HepG2 (cell line): ENCODE data around the gene CMPK2. TPM values are rescaled to one million over a fixed set of nuclear protein-coding genes. Genes with fewer than 3 reads are reported as not detected.

Source experiments
- ADNP ChIP-seq: sonication (generic); formaldehyde crosslinking; IDR thresholded peaks from 2 replicates; pipeline ENCODE4 v1.4.0; 2020; ENCODE audit warnings: missing genetic modification reagents
- EED ChIP-seq: sonication (generic); formaldehyde crosslinking; IDR thresholded peaks from 2 replicates; pipeline ENCODE4 v1.5.0; 2020; ENCODE audit warnings: mild to moderate bottlenecking, missing genetic modification reagents
- FOSL2 ChIP-seq: sonication (generic); formaldehyde crosslinking; IDR thresholded peaks from 2 replicates; pipeline ENCODE4 v1.4.0; 2020; ENCODE audit warnings: missing genetic modification reagents
- FOXA3 ChIP-seq: IDR thresholded peaks from 2 replicates; pipeline ENCODE4 v1.6.1; 2016; ENCODE audit warnings: missing genetic modification reagents, missing compliant biosample characterization
- FOXJ3 ChIP-seq: sonication (generic); formaldehyde crosslinking; IDR thresholded peaks from 2 replicates; pipeline ENCODE4 v1.4.0; 2020; ENCODE audit warnings: missing genetic modification reagents, mild to moderate bottlenecking, borderline replicate concordance
- GTF3A ChIP-seq: sonication (generic); formaldehyde crosslinking; conservative IDR thresholded peaks from 2 replicates; pipeline ENCODE4 v1.4.0; 2020; ENCODE audit warnings: mild to moderate bottlenecking, missing genetic modification reagents
- MEF2D ChIP-seq: sonication (generic); formaldehyde crosslinking; IDR thresholded peaks from 2 replicates; pipeline ENCODE4 v1.5.1; 2020; ENCODE audit warnings: mild to moderate bottlenecking, missing genetic modification reagents
- RARG ChIP-seq: sonication (generic); formaldehyde crosslinking; IDR thresholded peaks from 2 replicates; pipeline ENCODE4 v1.4.0; 2020; ENCODE audit warnings: low read depth, mild to moderate bottlenecking, missing genetic modification reagents
- RBM39 ChIP-seq: fragments of 200-400 bp; formaldehyde crosslinking; IDR thresholded peaks from one replicate; pipeline ENCODE4 v1.6.1; 2018; ENCODE audit warnings: antibody characterized with exemption, mild to moderate bottlenecking, low read depth, low read length; ENCODE audit not compliant: poor library complexity, severe bottlenecking
- SIX1 ChIP-seq: sonication (generic); formaldehyde crosslinking; IDR thresholded peaks from 2 replicates; pipeline ENCODE4 v1.4.0; 2020; ENCODE audit warnings: missing genetic modification reagents, borderline replicate concordance
- SPEN ChIP-seq: sonication (generic); formaldehyde crosslinking; IDR thresholded peaks from 2 replicates; pipeline ENCODE4 v1.5.1; 2020; ENCODE audit warnings: low read depth, mild to moderate bottlenecking, missing genetic modification reagents
- YEATS2 ChIP-seq: sonication (generic); formaldehyde crosslinking; IDR thresholded peaks from 2 replicates; pipeline ENCODE4 v1.4.0; 2020; ENCODE audit warnings: missing genetic modification reagents, borderline replicate concordance
- ZNF232 ChIP-seq: sonication (generic); formaldehyde crosslinking; IDR thresholded peaks from 2 replicates; pipeline ENCODE4 v1.4.0; 2020; ENCODE audit warnings: missing genetic modification reagents, borderline replicate concordance
- ZNF530 ChIP-seq: sonication (generic); formaldehyde crosslinking; IDR thresholded peaks from 2 replicates; pipeline ENCODE4 v1.5.0; 2020; ENCODE audit warnings: low read depth, mild to moderate bottlenecking, missing genetic modification reagents
- ZNF589 ChIP-seq: sonication (generic); formaldehyde crosslinking; conservative IDR thresholded peaks from 2 replicates; pipeline ENCODE4 v1.8.0; 2022; ENCODE audit warnings: mild to moderate bottlenecking, moderate library complexity, missing genetic modification reagents
- ZNF75D ChIP-seq: sonication (generic); formaldehyde crosslinking; IDR thresholded peaks from 2 replicates; pipeline ENCODE4 v1.8.1; 2023; ENCODE audit warnings: missing genetic modification reagents, mild to moderate bottlenecking, borderline replicate concordance
- polyA plus RNA-seq, 8 experiments: library from polyadenylated mRNA; depleted of rRNA in 3 of 8; stranded (reverse) in 7 of 8; unstranded in 1 of 8; fragments of >200 nt; fragmentation: Illumina TruSeq in 4 of 8; extraction: Trizol in 4 of 8; gene quantifications; 2 replicates each; pipeline versions ENCODE4 v1.2.1 to v1.2.3, GENCODE V29; 2011 to 2016; ENCODE audit warnings: low read depth in 4 of 8, missing spikeins in 1 of 8, mixed read lengths in 1 of 8; ENCODE audit not compliant: insufficient read depth in 1 of 8
- total RNA-seq, 5 experiments: library from RNA; depleted of rRNA; stranded (reverse); fragments of >200 nt; fragmentation: Illumina TruSeq; extraction: Trizol; gene quantifications; 2 replicates each; pipeline ENCODE4 v1.2.3, GENCODE V29; 2016; ENCODE audit warnings: low read depth in 1 of 5
- TF ChIP-seq, protein P1 (sequence below): sonication (generic); formaldehyde crosslinking; conservative IDR thresholded peaks from 2 replicates; pipeline ENCODE4 v1.8.0; 2022; ENCODE audit warnings: mild to moderate bottlenecking, moderate library complexity, missing genetic modification reagents
- TF ChIP-seq, protein P2 (sequence below): sonication (generic); formaldehyde crosslinking; IDR thresholded peaks from 2 replicates; pipeline ENCODE4 v1.5.0; 2020; ENCODE audit warnings: mild to moderate bottlenecking, missing genetic modification reagents
- TF ChIP-seq, protein P3 (sequence below): sonication (generic); formaldehyde crosslinking; IDR thresholded peaks from 2 replicates; pipeline ENCODE4 v1.8.0; 2022; ENCODE audit warnings: mild to moderate bottlenecking, missing genetic modification reagents, moderate library complexity
- TF ChIP-seq, protein P4 (sequence below): sonication (generic); formaldehyde crosslinking; IDR thresholded peaks from 2 replicates; pipeline ENCODE4 v1.4.0; 2020; ENCODE audit warnings: missing genetic modification reagents
- TF ChIP-seq, protein P5 (sequence below): sonication (generic); formaldehyde crosslinking; IDR thresholded peaks from 2 replicates; pipeline ENCODE4 v1.8.1; 2023; ENCODE audit warnings: mild to moderate bottlenecking, missing genetic modification reagents

Gene CMPK2
- total and polyA plus RNA-seq, 2 of the 13 experiments (the other 11 are each of a cell fraction or from before 2014, with no cell fraction given) = 0.04 to 1.0 TPM

DNA sequence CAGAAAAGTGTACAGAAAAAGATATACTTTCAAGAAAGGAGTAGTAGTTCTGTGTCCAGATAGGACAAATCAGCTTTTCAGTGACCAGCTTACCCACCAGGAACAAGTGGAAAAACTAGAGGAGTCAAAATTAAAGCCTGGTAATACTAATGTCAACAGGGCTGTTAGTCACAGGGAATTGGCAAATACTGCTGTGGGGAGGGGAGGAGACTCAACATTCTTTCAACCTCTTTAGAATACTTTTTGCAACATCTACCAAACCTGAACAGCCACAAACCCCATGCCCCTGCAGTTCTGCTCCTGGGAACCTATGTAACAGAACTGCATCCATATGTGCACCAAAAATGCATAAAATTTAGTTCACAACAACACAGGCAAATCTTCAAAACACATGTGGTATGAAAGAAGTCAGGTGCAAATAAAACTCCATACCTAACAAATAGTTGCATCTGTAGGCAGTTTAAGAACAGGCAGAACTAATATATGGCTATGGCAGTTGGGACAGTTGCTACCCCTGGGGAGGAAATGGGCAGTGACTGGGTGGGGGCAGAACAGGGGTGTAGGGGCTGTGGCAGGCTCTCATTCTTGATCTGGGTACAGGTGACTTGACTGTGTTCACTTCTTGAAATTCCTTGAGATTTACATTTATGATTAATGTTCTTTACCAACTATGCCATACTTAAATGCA lies 9.7 kb downstream of the CMPK2 start (continued):
- TF ChIP-seq, protein P1, sequence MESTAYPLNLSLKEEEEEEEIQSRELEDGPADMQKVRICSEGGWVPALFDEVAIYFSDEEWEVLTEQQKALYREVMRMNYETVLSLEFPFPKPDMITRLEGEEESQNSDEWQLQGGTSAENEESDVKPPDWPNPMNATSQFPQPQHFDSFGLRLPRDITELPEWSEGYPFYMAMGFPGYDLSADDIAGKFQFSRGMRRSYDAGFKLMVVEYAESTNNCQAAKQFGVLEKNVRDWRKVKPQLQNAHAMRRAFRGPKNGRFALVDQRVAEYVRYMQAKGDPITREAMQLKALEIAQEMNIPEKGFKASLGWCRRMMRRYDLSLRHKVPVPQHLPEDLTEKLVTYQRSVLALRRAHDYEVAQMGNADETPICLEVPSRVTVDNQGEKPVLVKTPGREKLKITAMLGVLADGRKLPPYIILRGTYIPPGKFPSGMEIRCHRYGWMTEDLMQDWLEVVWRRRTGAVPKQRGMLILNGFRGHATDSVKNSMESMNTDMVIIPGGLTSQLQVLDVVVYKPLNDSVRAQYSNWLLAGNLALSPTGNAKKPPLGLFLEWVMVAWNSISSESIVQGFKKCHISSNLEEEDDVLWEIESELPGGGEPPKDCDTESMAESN = no peak
- TF ChIP-seq, protein P2, sequence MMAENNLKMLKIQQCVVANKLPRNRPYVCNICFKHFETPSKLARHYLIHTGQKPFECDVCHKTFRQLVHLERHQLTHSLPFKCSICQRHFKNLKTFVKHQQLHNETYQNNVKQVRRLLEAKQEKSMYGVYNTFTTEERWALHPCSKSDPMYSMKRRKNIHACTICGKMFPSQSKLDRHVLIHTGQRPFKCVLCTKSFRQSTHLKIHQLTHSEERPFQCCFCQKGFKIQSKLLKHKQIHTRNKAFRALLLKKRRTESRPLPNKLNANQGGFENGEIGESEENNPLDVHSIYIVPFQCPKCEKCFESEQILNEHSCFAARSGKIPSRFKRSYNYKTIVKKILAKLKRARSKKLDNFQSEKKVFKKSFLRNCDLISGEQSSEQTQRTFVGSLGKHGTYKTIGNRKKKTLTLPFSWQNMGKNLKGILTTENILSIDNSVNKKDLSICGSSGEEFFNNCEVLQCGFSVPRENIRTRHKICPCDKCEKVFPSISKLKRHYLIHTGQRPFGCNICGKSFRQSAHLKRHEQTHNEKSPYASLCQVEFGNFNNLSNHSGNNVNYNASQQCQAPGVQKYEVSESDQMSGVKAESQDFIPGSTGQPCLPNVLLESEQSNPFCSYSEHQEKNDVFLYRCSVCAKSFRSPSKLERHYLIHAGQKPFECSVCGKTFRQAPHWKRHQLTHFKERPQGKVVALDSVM (CRISPR knock-in tag) = no peak
- TF ChIP-seq GTF3A (CRISPR knock-in tag) = no peak
- TF ChIP-seq EED (CRISPR knock-in tag) = no peak
- TF ChIP-seq ADNP (CRISPR knock-in tag) = no peak
- TF ChIP-seq ZNF530 = no peak
- TF ChIP-seq, protein P3, sequence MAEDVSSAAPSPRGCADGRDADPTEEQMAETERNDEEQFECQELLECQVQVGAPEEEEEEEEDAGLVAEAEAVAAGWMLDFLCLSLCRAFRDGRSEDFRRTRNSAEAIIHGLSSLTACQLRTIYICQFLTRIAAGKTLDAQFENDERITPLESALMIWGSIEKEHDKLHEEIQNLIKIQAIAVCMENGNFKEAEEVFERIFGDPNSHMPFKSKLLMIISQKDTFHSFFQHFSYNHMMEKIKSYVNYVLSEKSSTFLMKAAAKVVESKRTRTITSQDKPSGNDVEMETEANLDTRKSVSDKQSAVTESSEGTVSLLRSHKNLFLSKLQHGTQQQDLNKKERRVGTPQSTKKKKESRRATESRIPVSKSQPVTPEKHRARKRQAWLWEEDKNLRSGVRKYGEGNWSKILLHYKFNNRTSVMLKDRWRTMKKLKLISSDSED (CRISPR knock-in tag) = no peak
- TF ChIP-seq FOXJ3 (CRISPR knock-in tag) = no peak
- TF ChIP-seq SIX1 (CRISPR knock-in tag) = no peak
- TF ChIP-seq, protein P4, sequence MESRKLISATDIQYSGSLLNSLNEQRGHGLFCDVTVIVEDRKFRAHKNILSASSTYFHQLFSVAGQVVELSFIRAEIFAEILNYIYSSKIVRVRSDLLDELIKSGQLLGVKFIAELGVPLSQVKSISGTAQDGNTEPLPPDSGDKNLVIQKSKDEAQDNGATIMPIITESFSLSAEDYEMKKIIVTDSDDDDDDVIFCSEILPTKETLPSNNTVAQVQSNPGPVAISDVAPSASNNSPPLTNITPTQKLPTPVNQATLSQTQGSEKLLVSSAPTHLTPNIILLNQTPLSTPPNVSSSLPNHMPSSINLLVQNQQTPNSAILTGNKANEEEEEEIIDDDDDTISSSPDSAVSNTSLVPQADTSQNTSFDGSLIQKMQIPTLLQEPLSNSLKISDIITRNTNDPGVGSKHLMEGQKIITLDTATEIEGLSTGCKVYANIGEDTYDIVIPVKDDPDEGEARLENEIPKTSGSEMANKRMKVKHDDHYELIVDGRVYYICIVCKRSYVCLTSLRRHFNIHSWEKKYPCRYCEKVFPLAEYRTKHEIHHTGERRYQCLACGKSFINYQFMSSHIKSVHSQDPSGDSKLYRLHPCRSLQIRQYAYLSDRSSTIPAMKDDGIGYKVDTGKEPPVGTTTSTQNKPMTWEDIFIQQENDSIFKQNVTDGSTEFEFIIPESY (CRISPR knock-in tag) = no peak
- TF ChIP-seq RARG (CRISPR knock-in tag) = no peak
- TF ChIP-seq ZNF75D = no peak
- TF ChIP-seq YEATS2 (CRISPR knock-in tag) = no peak
- no peak for TF ChIP-seq SPEN
- TF ChIP-seq MEF2D (CRISPR knock-in tag) = no peak
- no peak for TF ChIP-seq ZNF589
- TF ChIP-seq RBM39 = no peak
- TF ChIP-seq, protein P5, sequence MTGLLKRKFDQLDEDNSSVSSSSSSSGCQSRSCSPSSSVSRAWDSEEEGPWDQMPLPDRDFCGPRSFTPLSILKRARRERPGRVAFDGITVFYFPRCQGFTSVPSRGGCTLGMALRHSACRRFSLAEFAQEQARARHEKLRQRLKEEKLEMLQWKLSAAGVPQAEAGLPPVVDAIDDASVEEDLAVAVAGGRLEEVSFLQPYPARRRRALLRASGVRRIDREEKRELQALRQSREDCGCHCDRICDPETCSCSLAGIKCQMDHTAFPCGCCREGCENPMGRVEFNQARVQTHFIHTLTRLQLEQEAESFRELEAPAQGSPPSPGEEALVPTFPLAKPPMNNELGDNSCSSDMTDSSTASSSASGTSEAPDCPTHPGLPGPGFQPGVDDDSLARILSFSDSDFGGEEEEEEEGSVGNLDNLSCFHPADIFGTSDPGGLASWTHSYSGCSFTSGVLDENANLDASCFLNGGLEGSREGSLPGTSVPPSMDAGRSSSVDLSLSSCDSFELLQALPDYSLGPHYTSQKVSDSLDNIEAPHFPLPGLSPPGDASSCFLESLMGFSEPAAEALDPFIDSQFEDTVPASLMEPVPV (CRISPR knock-in tag) = no peak
- TF ChIP-seq ZNF232 (CRISPR knock-in tag) = no peak
- TF ChIP-seq FOSL2 (CRISPR knock-in tag) = 0 out of 2 replicates have a peak, but pooled peaks have one; percentile 21
- TF ChIP-seq FOXA3 (CRISPR knock-in tag) = 0 out of 2 replicates have a peak, but pooled peaks have one; percentile 19
